Rectal smooth muscle tissue (tissue), 1 donor: ENCODE results near the gene RRP36.

Experiments used
- H3K27ac ChIP-seq: one replicate; pipeline ENCODE4 v1.7.0; 2013; ENCODE audit warnings: low read depth, low read length, inconsistent platforms
- H3K27me3 ChIP-seq: one replicate; pipeline ENCODE4 v1.7.0; 2013; ENCODE audit warnings: low read length; ENCODE audit not compliant: control insufficient read depth, insufficient read depth
- H3K36me3 ChIP-seq: one replicate; pipeline ENCODE4 v1.7.0; 2013; ENCODE audit warnings: low read length; ENCODE audit not compliant: control insufficient read depth, insufficient read depth
- H3K4me1 ChIP-seq: one replicate; pipeline ENCODE4 v1.7.0; 2013; ENCODE audit warnings: low read length; ENCODE audit not compliant: control insufficient read depth, insufficient read depth
- H3K4me3 ChIP-seq: one replicate; pipeline ENCODE4 v1.7.0; 2013; ENCODE audit warnings: low read length
- H3K9ac ChIP-seq: one replicate; pipeline ENCODE4 v1.7.0; 2013; ENCODE audit warnings: low read length

RRP36 gene

DNA sequence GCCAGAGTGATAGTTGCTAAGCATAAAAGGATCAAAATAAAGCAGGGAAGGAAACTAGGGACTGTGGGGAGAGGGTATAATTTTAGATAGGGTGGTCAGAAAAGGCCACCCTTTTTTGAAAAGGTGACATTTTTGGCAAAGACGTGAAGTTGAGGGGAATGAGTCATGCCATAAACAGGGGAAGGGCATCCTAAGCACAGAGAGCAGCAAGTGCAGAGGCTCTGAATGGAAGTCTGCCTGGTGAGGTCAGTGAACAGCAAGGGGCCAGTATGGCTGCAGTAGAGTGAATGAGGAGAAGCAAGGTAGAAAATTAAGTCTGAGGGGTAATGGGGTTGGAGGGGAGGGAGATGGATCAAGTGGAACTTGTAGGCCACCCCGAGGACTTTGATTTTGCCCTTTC, 40.4 kb downstream of the RRP36 start:
- H3K9ac ChIP-seq: no peak overlapping the region
- no peak overlapping the region for H3K4me3 ChIP-seq
- no peak overlapping the region for H3K27ac ChIP-seq
- H3K36me3 ChIP-seq: peaks cover 23% of the 10 kb centered on the region
- H3K4me1 ChIP-seq: peaks cover 10% of the 10 kb centered on the region
- no peaks in the 10 kb centered on the region for H3K27me3 ChIP-seq

DNA sequence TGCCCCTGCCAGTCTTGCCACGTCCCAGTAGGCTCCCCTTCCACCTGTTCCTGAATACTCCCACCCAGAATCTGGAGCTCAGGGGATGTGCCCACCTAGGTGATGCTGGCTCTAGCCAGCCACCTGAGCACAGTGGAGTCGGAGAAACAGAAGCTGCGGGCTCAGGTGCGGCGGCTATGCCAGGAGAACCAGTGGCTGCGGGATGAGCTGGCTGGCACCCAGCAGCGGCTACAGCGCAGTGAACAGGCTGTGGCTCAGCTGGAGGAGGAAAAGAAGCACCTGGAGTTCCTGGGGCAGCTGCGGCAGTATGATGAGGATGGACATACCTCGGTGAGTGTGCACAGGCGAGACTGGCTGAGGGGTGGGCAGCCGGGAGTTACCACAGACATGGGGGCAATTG, 41.4 kb downstream of the RRP36 start:
- H3K4me1 ChIP-seq: peaks cover 10% of the 10 kb centered on the region
- H3K4me3 ChIP-seq: no peak overlapping the region
- no peak overlapping the region for H3K27ac ChIP-seq
- H3K36me3 ChIP-seq: peaks cover 23% of the 10 kb centered on the region
- no peaks in the 10 kb centered on the region for H3K27me3 ChIP-seq
- no peak overlapping the region for H3K9ac ChIP-seq

DNA sequence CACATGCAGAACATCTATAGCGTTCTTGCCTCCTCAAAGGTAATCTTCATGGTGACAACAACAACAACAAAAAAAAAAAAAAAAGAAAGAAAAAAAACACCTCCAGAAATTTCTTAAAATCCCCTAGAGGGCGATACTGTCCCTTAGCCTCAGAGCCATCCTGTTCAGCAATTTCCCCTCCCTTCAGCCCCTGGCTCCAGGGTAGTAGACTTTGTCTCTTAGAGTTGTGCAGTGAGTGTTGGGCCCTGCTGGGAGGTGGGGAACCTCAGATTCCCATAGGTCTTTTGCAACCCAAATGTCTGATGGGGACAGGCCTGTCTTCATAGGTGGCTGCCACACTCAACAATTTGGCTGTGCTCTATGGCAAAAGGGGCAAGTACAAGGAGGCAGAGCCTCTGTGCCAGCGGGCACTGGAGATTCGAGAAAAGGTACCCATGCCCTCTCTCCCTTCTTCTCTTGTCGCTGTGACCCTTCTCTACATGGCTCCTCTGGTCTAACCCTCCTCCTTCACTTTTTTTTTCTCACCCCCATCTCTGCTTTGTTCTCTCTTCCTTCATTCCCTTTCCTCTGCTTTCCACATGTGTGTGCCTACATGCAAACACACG, 48.7 kb downstream of the RRP36 start:
- Histone ChIP-seq H3K4me1 (no peaks in the 10 kb centered on the region), H3K9ac (no peak overlapping the region), H3K27me3 (no peaks in the 10 kb centered on the region), H3K27ac (no peak overlapping the region), H3K4me3 (no peak overlapping the region), H3K36me3 (peaks cover 19% of the 10 kb centered on the region)

GRCh38 chr6:43074847-43075669, 53.6 kb downstream of the RRP36 start:
- Histone ChIP-seq H3K9ac (no peak overlapping the region), H3K27ac (no peak overlapping the region), H3K4me1 (peaks cover 2% of the 10 kb centered on the region)

GRCh38 chr6:43075670-43076463, 54.4 kb downstream of the RRP36 start, which contains the start of gene PTK7:
TSS of gene PTK7 (plus strand) at chr6:43076314. CDS start at chr6:43076489, 175 bp downstream.
- Histone ChIP-seq H3K36me3 (peaks cover 4% of the 10 kb centered on the region), H3K4me1 (peaks cover 2% of the 10 kb centered on the region), H3K27me3 (no peaks in the 10 kb centered on the region), H3K4me3 (peak within 1 kb of the TSS; percentile 65), H3K9ac (peak within 1 kb of the TSS; percentile 49), H3K27ac (no peak within 1 kb of the TSS)

More at GRCh38 chr6:43074847-43075669, 53.6 kb downstream of the RRP36 start:
- H3K36me3 ChIP-seq: peaks cover 8% of the 10 kb centered on the region
- H3K27me3 ChIP-seq: no peaks in the 10 kb centered on the region
- peak overlapping the region; percentile 35 for H3K4me3 ChIP-seq

DNA sequence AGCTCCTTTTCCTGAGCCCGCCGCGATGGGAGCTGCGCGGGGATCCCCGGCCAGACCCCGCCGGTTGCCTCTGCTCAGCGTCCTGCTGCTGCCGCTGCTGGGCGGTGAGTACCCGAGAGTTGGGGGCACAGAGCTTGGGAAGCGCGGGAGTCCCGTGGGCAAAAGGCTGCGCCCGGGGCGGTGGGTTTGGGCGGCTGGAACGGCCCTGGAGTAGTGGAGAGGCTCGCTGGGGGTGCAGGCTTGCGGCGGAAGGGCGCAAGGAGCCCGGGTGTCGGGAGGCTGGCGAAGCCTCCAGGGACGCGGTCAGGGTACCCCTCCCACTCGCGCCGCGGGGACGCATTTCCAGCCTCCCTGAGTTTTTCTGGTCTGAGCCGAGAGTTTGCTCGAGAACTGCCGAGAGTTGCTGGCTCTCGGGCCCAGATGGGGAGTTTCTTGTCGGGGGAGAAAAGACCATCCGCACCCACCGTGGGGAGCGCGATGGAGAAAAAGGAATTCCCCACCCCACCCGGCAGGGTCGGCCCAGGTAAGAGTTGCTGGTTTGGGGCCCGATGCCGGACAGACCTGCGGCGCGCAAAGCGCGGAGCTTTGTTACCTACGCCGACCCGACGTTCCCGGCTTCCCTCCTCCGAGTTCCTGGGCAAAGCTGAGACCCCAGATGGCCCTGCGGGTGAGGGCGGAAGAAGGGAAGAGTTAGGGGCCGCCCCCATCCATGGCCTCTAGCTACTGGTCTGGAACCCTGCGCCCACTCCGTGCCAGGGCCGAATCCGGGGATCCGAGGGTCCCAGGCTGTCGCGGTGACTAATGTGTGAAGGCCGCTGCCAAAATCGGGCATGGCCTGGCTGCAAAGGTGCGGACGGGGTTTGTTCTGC, 55.3 kb downstream of the RRP36 start:
- H3K9ac ChIP-seq: peak overlapping the region; percentile 49
- H3K27ac ChIP-seq: no peak overlapping the region

GRCh38 chr6:43077333-43077809, 55.9 kb downstream of the RRP36 start:
- Histone ChIP-seq H3K27ac (no peak overlapping the region), H3K9ac (no peak overlapping the region), H3K4me1 (peaks cover 2% of the 10 kb centered on the region), H3K27me3 (no peaks in the 10 kb centered on the region), H3K36me3 (peaks cover 4% of the 10 kb centered on the region), H3K4me3 (peak overlapping the region; percentile 65)

More for the DNA sequence above, 55.3 kb downstream of the RRP36 start:
- H3K36me3 ChIP-seq: peaks cover 4% of the 10 kb centered on the region
- peaks cover 2% of the 10 kb centered on the region for H3K4me1 ChIP-seq
- no peaks in the 10 kb centered on the region for H3K27me3 ChIP-seq
- peak overlapping the region; percentile 65 for H3K4me3 ChIP-seq

DNA sequence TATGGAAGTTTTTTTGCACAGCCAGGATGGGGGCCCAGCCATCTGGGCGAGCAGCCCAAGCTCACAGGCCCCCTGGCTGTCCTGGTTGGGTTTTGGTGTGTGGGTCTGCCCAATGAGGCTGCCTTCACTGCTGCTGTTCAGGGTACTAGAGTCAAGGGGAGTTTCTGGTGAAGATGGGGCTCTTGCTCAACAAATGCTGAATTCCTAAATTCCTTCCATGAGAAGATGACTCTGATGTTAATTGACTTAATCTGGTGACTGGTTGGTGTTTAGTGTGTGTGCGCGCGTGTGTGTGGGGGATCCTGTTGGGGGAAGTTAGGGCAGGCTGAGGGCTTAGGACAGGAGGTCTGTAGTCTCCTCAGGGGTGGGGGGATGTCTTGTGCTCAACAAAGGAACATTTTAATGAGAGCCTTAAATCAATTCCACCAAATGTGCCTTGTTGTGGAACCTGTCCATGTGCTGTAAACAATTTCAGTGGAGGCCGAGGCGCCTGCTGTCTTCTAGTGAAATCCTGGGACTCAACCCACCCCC, 56.6 kb downstream of the RRP36 start:
- H3K4me1 ChIP-seq: peaks cover 2% of the 10 kb centered on the region
- H3K27ac ChIP-seq: no peak overlapping the region
- H3K4me3 ChIP-seq: no peak overlapping the region
- peaks cover 4% of the 10 kb centered on the region for H3K36me3 ChIP-seq
- no peaks in the 10 kb centered on the region for H3K27me3 ChIP-seq
- H3K9ac ChIP-seq: no peak overlapping the region

DNA sequence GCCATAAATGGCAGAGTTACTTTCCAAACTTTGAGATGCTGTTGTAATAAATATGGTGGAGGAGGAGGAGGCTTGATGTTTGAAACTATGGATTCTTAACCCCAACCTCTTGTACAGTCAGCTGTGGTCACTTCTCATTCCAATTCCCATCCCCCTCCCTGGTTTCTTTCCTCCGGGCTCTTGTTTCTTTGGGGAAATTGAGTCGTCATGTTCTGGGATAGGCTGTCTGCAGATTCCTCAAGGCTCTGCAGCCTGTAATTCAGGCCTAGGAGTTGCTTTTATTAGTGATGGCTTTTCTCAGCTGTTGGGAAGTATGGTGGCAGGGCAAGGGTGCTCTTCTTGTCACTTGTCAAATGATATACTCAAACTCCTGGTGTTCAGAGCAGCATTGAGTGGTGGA, 57.3 kb downstream of the RRP36 start:
- H3K36me3 ChIP-seq: peaks cover 3% of the 10 kb centered on the region
- peaks cover 2% of the 10 kb centered on the region for H3K4me1 ChIP-seq
- no peak overlapping the region for H3K4me3 ChIP-seq
- H3K27ac ChIP-seq: no peak overlapping the region
- no peak overlapping the region for H3K9ac ChIP-seq
- no peaks in the 10 kb centered on the region for H3K27me3 ChIP-seq
